WTC11 (cell line): ENCODE measurements around the gene RAMP3. TPM values are rescaled to one million over a fixed set of nuclear protein-coding genes. Genes with fewer than 3 reads are reported as not detected.

Experiments
- ATAC-seq: fragments of 200-7000 bp; cut with Tn5 transposase; 2 replicates; pipeline ENCODE4 v1.10.0; 2021; ENCODE audit warnings: mild to moderate bottlenecking, moderate library complexity
- CTCF ChIA-PET: fragments of 300-600 bp; sonication (Branson Sonifier 250); formaldehyde crosslinking; loops from one replicate; lab custom pipeline; 2021; ENCODE audit warnings: antibody characterized with exemption; lab: Charles Lee
- POLR2A ChIA-PET: fragments of 350-600 bp; sonication (Branson Sonifier 250); formaldehyde crosslinking; loops from one replicate; lab custom pipeline; 2021; ENCODE audit warnings: antibody characterized with exemption; lab: Charles Lee
- DNase-seq: peaks from one replicate; pipeline ENCODE4 v3.0.0; 2021; ENCODE audit warnings: low spot score
- H3K27ac Mint-ChIP-seq: 2 replicates; pipeline ENCODE4 v1.8.0; 2021; ENCODE audit warnings: mixed read lengths
- H3K27me3 Mint-ChIP-seq: 2 replicates; pipeline ENCODE4 v1.8.0; 2021; ENCODE audit warnings: low read depth, mild to moderate bottlenecking, moderate library complexity, mixed read lengths
- H3K36me3 Mint-ChIP-seq: 2 replicates; pipeline ENCODE4 v1.8.0; 2021; ENCODE audit warnings: mixed read lengths
- H3K4me1 Mint-ChIP-seq: 2 replicates; pipeline ENCODE4 v1.8.0; 2022; ENCODE audit warnings: mixed read lengths
- H3K4me3 Mint-ChIP-seq: 2 replicates; pipeline ENCODE4 v1.8.0; 2021; ENCODE audit warnings: mild to moderate bottlenecking, moderate library complexity, mixed read lengths
- H3K9me3 Mint-ChIP-seq: 2 replicates; pipeline ENCODE4 v1.8.0; 2021; ENCODE audit warnings: mixed read lengths
- ARID4B ChIP-seq: sonication (generic); formaldehyde crosslinking; IDR thresholded peaks from 2 replicates; pipeline ENCODE4 v1.8.0; 2023; ENCODE audit warnings: missing genetic modification reagents, mild to moderate bottlenecking, borderline replicate concordance
- ATF1 ChIP-seq: sonication (generic); formaldehyde crosslinking; IDR thresholded peaks from 2 replicates; pipeline ENCODE4 v1.8.1; 2023; ENCODE audit warnings: mild to moderate bottlenecking, moderate library complexity, missing genetic modification reagents
- E2F5 ChIP-seq: sonication (generic); formaldehyde crosslinking; IDR thresholded peaks from 2 replicates; pipeline ENCODE4 v1.8.1; 2022; ENCODE audit warnings: mild to moderate bottlenecking, moderate library complexity, missing genetic modification reagents
- EMX1 ChIP-seq: fragments of 250-450 bp; sonication (Bioruptor Pico); IDR thresholded peaks from 2 replicates; pipeline ENCODE4 v1.8.0; 2021; ENCODE audit warnings: mild to moderate bottlenecking
- FOXK1 ChIP-seq: sonication (generic); formaldehyde crosslinking; IDR thresholded peaks from 2 replicates; pipeline ENCODE4 v1.8.0; 2022; ENCODE audit warnings: mild to moderate bottlenecking, moderate library complexity, missing genetic modification reagents
- GTF2I ChIP-seq: fragments of 250-450 bp; sonication (Bioruptor Pico); conservative IDR thresholded peaks from 2 replicates; pipeline ENCODE4 v1.4.0; 2021; ENCODE audit warnings: mild to moderate bottlenecking
- MXD4 ChIP-seq: fragments of 250-450 bp; sonication (Bioruptor Pico); IDR thresholded peaks from 2 replicates; pipeline ENCODE4 v1.8.0; 2021; ENCODE audit warnings: mild to moderate bottlenecking, moderate library complexity, borderline replicate concordance
- MYBL2 ChIP-seq: sonication (generic); formaldehyde crosslinking; IDR thresholded peaks from 2 replicates; pipeline ENCODE4 v1.8.1; 2023; ENCODE audit warnings: mild to moderate bottlenecking, moderate library complexity, missing genetic modification reagents
- NFE2L1 ChIP-seq: sonication (generic); formaldehyde crosslinking; IDR thresholded peaks from 2 replicates; pipeline ENCODE4 v1.8.1; 2023; ENCODE audit warnings: missing genetic modification reagents
- RORB ChIP-seq: fragments of 250-450 bp; sonication (Bioruptor Pico); IDR thresholded peaks from 2 replicates; pipeline ENCODE4 v1.9.0; 2021; ENCODE audit warnings: mild to moderate bottlenecking
- USF1 ChIP-seq: sonication (generic); formaldehyde crosslinking; IDR thresholded peaks from 2 replicates; pipeline ENCODE4 v1.8.0; 2022; ENCODE audit warnings: mild to moderate bottlenecking, missing genetic modification reagents
- ZBTB43 ChIP-seq: sonication (generic); formaldehyde crosslinking; IDR thresholded peaks from 2 replicates; pipeline ENCODE4 v1.8.1; 2023; ENCODE audit warnings: mild to moderate bottlenecking, missing genetic modification reagents
- ZMAT4 ChIP-seq: fragments of 250-450 bp; sonication (Bioruptor Pico); IDR thresholded peaks from 2 replicates; pipeline ENCODE4 v1.9.0; 2021; ENCODE audit warnings: mild to moderate bottlenecking
- ZNF425 ChIP-seq: fragments of 250-450 bp; sonication (Bioruptor Pico); conservative IDR thresholded peaks from 2 replicates; pipeline ENCODE4 v1.9.0; 2021; ENCODE audit warnings: mild to moderate bottlenecking
- ZNF512 ChIP-seq: sonication (generic); formaldehyde crosslinking; IDR thresholded peaks from 2 replicates; pipeline ENCODE4 v1.8.1; 2022; ENCODE audit warnings: missing genetic modification reagents, borderline replicate concordance
- ZNF532 ChIP-seq: fragments of 250-450 bp; sonication (Bioruptor Pico); IDR thresholded peaks from 2 replicates; pipeline ENCODE4 v1.9.0; 2021; ENCODE audit warnings: mild to moderate bottlenecking, borderline replicate concordance
- ZNF671 ChIP-seq: fragments of 250-450 bp; sonication (Bioruptor Pico); IDR thresholded peaks from 2 replicates; pipeline ENCODE4 v1.8.0; 2021; ENCODE audit warnings: mild to moderate bottlenecking
- total RNA-seq: library from RNA; stranded (reverse); gene quantifications from 3 replicates; pipeline ENCODE4 v1.2.3, GENCODE V29; 2021

Gene RAMP3
- total RNA-seq, 1 experiment from 2014 or later: 0.85 TPM

GRCh38 chr7:45118292-45118691, 39.3 kb upstream of the RAMP3 start:
- no peak overlapping the region for H3K4me3 Mint-ChIP-seq
- CTCF ChIA-PET: interaction anchor here (0.5 to 0.7 kb wide), 2 partner anchors 30 to 119 kb away, joined by 3 read pairs; no protein-coding TSS in a partner anchor
- peaks cover 2% of the 10 kb centered on the region for H3K4me1 Mint-ChIP-seq
- no peak for TF ChIP-seq ZNF671
- TF ChIP-seq E2F5 (CRISPR knock-in tag): no peak
- no peak for TF ChIP-seq ZNF532 (CRISPR knock-in tag)
- TF ChIP-seq ZMAT4: no peak
- TF ChIP-seq EMX1 (CRISPR knock-in tag): no peak
- no peak for TF ChIP-seq ZBTB43
- no peak for TF ChIP-seq NFE2L1 (CRISPR knock-in tag)
- TF ChIP-seq MYBL2: no peak
- no peak for TF ChIP-seq ZNF512
- no peak for TF ChIP-seq RORB (CRISPR knock-in tag)
- no peak for TF ChIP-seq FOXK1 (CRISPR knock-in tag)
- TF ChIP-seq GTF2I (CRISPR knock-in tag): no peak
- TF ChIP-seq ATF1 (CRISPR knock-in tag): no peak
- TF ChIP-seq, all 79 proteins: peak for 0
- Mint-ChIP-seq H3K9me3 (no peaks in the 10 kb centered on the region), H3K36me3 (no peaks in the 10 kb centered on the region), H3K27me3 (peaks cover 21% of the 10 kb centered on the region), H3K27ac (no peak overlapping the region)
- DNase-seq: no peak
- no peak for ATAC-seq
- POLR2A ChIA-PET: no interaction called here

GRCh38 chr7:45118889-45119331, 38.7 kb upstream of the RAMP3 start:
- H3K27ac Mint-ChIP-seq: no peak overlapping the region
- no peaks in the 10 kb centered on the region for H3K36me3 Mint-ChIP-seq
- H3K4me3 Mint-ChIP-seq: no peak overlapping the region
- H3K4me1 Mint-ChIP-seq: peaks cover 8% of the 10 kb centered on the region
- peaks cover 21% of the 10 kb centered on the region for H3K27me3 Mint-ChIP-seq
- DNase-seq (no peak), ATAC-seq (no peak)
- POLR2A ChIA-PET: no interaction called here
- H3K9me3 Mint-ChIP-seq: no peaks in the 10 kb centered on the region
- CTCF ChIA-PET: interaction anchor here (0.5 to 1.5 kb wide), 2 partner anchors 17 to 119 kb away, joined by 3 to 6 read pairs; no protein-coding TSS in a partner anchor
- no peak for TF ChIP-seq ZBTB43
- no peak for TF ChIP-seq ZNF425 (CRISPR knock-in tag)
- TF ChIP-seq MXD4 (CRISPR knock-in tag): no peak
- no peak for TF ChIP-seq ARID4B
- TF ChIP-seq USF1 (CRISPR knock-in tag): no peak
